PC-3 (cell line): ENCODE data around the gene CAPZB. TPM values are rescaled to one million over a fixed set of nuclear protein-coding genes. Genes with fewer than 3 reads are reported as not detected.

Experiments used
- ATAC-seq: fragments of 200-7000 bp; cut with Tn5 transposase; 2 replicates; pipeline ENCODE4 v1.9.1; 2020; ENCODE audit warnings: mild to moderate bottlenecking, moderate library complexity
- BruUV-seq: library from RNA; stranded (reverse); fragments of 400-500 nt; replicated peaks from 2 replicates; lab custom pipeline; 2021; lab: Mats Ljungman, UMichigan
- CTCF ChIA-PET: fragments of 300-600 bp; sonication (Branson Sonifier 250); formaldehyde crosslinking; loops from one replicate; lab custom pipeline; 2022; ENCODE audit warnings: antibody characterized with exemption; lab: Charles Lee
- POLR2A ChIA-PET: fragments of 300-600 bp; sonication (Branson Sonifier 250); formaldehyde crosslinking; loops from one replicate; lab custom pipeline; 2022; ENCODE audit warnings: antibody characterized with exemption; ENCODE audit not compliant: unreplicated experiment; lab: Charles Lee
- DNase-seq: peaks from one replicate; pipeline ENCODE4 v3.0.0-alpha.2; 2015
- H2AFZ ChIP-seq: fragments of 300-600 bp; sonication (generic); 2 replicates; pipeline ENCODE4 v1.6.0; 2016; ENCODE audit warnings: antibody characterized with exemption, low read length
- H3F3A ChIP-seq: fragments of 300-600 bp; sonication (generic); one replicate; pipeline ENCODE4 v1.6.0; 2017; ENCODE audit warnings: antibody characterized with exemption, low read length, control low read depth, mild to moderate bottlenecking; ENCODE audit not compliant: unreplicated experiment
- H3K27ac ChIP-seq: fragments of 300-600 bp; sonication (generic); 2 replicates; pipeline ENCODE4 v1.5.1; 2016; ENCODE audit warnings: mild to moderate bottlenecking, low read length
- H3K27me3 ChIP-seq: fragments of 300-600 bp; sonication (generic); 2 replicates; pipeline ENCODE4 v1.6.1; 2016; ENCODE audit warnings: low read length, mixed read lengths
- H3K36me3 ChIP-seq: fragments of 300-600 bp; sonication (generic); 2 replicates; pipeline ENCODE4 v1.6.1; 2016; ENCODE audit warnings: low read depth, mixed run types, low read length, mixed read lengths
- H3K4me1 ChIP-seq: fragments of 300-600 bp; sonication (generic); 2 replicates; pipeline ENCODE4 v1.5.1; 2016; ENCODE audit warnings: low read length; ENCODE audit not compliant: insufficient read depth
- H3K4me2 ChIP-seq: fragments of 300-600 bp; sonication (generic); 2 replicates; pipeline ENCODE4 v1.6.0; 2016; ENCODE audit warnings: low read length
- H3K4me3 ChIP-seq: fragments of 300-600 bp; sonication (generic); 2 replicates; pipeline ENCODE4 v1.5.1; 2016; ENCODE audit warnings: mild to moderate bottlenecking, low read length, mixed read lengths
- H3K79me2 ChIP-seq: fragments of 300-600 bp; sonication (generic); 2 replicates; pipeline ENCODE4 v1.6.1; 2017; ENCODE audit warnings: low read length, mixed read lengths
- H3K9ac ChIP-seq: fragments of 300-600 bp; sonication (generic); 2 replicates; pipeline ENCODE4 v1.6.0; 2016; ENCODE audit warnings: mild to moderate bottlenecking, low read length
- H3K9me2 ChIP-seq: fragments of 300-600 bp; sonication (generic); replicated peaks from 2 replicates; pipeline ENCODE4 v1.6.1; 2016; ENCODE audit warnings: mixed run types, low read length, mixed read lengths
- H3K9me3 ChIP-seq: fragments of 300-600 bp; sonication (generic); 2 replicates; pipeline ENCODE4 v1.6.1; 2016; ENCODE audit warnings: low read length, mixed read lengths
- H4K20me1 ChIP-seq: fragments of 300-600 bp; sonication (generic); 2 replicates; pipeline ENCODE4 v1.6.1; 2016; ENCODE audit warnings: low read length, mixed read lengths
- CTCF ChIP-seq: fragments of 300-600 bp; sonication (generic); conservative IDR thresholded peaks from 2 replicates; pipeline ENCODE4 v1.5.1; 2017; ENCODE audit warnings: antibody characterized with exemption, low read depth, mild to moderate bottlenecking, low read length
- EZH2 ChIP-seq: fragments of 300-600 bp; sonication (generic); IDR thresholded peaks from one replicate; pipeline ENCODE4 v1.6.1; 2017; ENCODE audit warnings: antibody characterized with exemption, mild to moderate bottlenecking, low read length; ENCODE audit not compliant: unreplicated experiment
- EZH2phosphoT487 ChIP-seq: fragments of 300-600 bp; sonication (generic); IDR thresholded peaks from 2 replicates; pipeline ENCODE4 v1.6.1; 2018; ENCODE audit warnings: mild to moderate bottlenecking, antibody characterized with exemption, low read length, borderline replicate concordance
- intact Hi-C: fragments of 100-400 bp; cut with micrococcal nuclease; formaldehyde crosslinking; loops from 2 replicates; pipeline ENCODE4 v1.9.0; 2023
- total RNA-seq: library from RNA; depleted of rRNA; stranded (reverse); fragments of >200 nt; gene quantifications from 2 replicates; pipeline ENCODE4 v1.2.3, GENCODE V29; 2014

CAPZB gene
- total RNA-seq, 1 experiment from 2014 or later = 86.7 TPM

GRCh38 chr1:19375631-19376400 lies 109.5 kb downstream of the CAPZB start:
- no peak for ATAC-seq
- no TSS peak for BruUV-seq
- TF ChIP-seq CTCF (no peak), EZH2phosphoT487 (no peak), EZH2 (no peak)
- CTCF ChIA-PET = no interaction called here
- no peaks in the 10 kb centered on the region for H3K9me3 ChIP-seq
- no peak for DNase-seq
- no peaks in the 10 kb centered on the region for H3F3A ChIP-seq
- H3K4me1 ChIP-seq = no peaks in the 10 kb centered on the region
- no peak overlapping the region for H3K4me3 ChIP-seq
- POLR2A ChIA-PET = no interaction called here
- no peaks in the 10 kb centered on the region for H3K9me2 ChIP-seq
- no peak overlapping the region for H3K4me2 ChIP-seq
- no peak overlapping the region for H3K9ac ChIP-seq
- H3K36me3 ChIP-seq = peaks cover 29% of the 10 kb centered on the region
- no peaks in the 10 kb centered on the region for H3K27me3 ChIP-seq
- no peak overlapping the region for H2AFZ ChIP-seq
- no peaks in the 10 kb centered on the region for H3K79me2 ChIP-seq
- H3K27ac ChIP-seq = no peak overlapping the region
- no peaks in the 10 kb centered on the region for H4K20me1 ChIP-seq
- intact Hi-C loops = no loop called here

GRCh38 chr1:19374926-19375325 lies 110.4 kb downstream of the CAPZB start:
- Histone ChIP-seq H3K79me2 (no peaks in the 10 kb centered on the region), H3K4me1 (no peaks in the 10 kb centered on the region), H3K9me2 (no peaks in the 10 kb centered on the region), H3K36me3 (peaks cover 25% of the 10 kb centered on the region), H2AFZ (no peak overlapping the region), H4K20me1 (no peaks in the 10 kb centered on the region), H3K27ac (no peak overlapping the region), H3F3A (no peaks in the 10 kb centered on the region), H3K4me3 (no peak overlapping the region), H3K9me3 (no peaks in the 10 kb centered on the region), H3K27me3 (no peaks in the 10 kb centered on the region), H3K9ac (no peak overlapping the region), H3K4me2 (no peak overlapping the region)
- intact Hi-C loops = no loop called here
- TF ChIP-seq CTCF (no peak), EZH2phosphoT487 (no peak), EZH2 (no peak)
- DNase-seq (no peak), ATAC-seq (no peak)
- ChIA-PET POLR2A (no interaction called here), CTCF (interaction anchor here (0.6 kb wide), 1 partner anchor 256 kb away, joined by 4 read pairs; no protein-coding TSS in a partner anchor)
- BruUV-seq = no TSS peak
